Endothelial cell of umbilical vein (primary cell): ENCODE measurements around the gene PCED1B. TPM values are rescaled to one million over a fixed set of nuclear protein-coding genes. Genes with fewer than 3 reads are reported as not detected.

Experiments used
- BruUV-seq: library from RNA; stranded (reverse); fragments of 400-500 nt; replicated peaks from 2 replicates; lab custom pipeline; 2021; lab: Mats Ljungman, UMichigan
- CTCF ChIA-PET: fragments of 300-600, 350-600 bp; sonication (Branson Sonifier 250); formaldehyde crosslinking; loops from one replicate; lab custom pipeline; 2021; ENCODE audit warnings: antibody characterized with exemption, inconsistent platforms; lab: Charles Lee
- POLR2A ChIA-PET: fragments of 300-600, 350-600 bp; sonication (Branson Sonifier 250); formaldehyde crosslinking; loops from one replicate; lab custom pipeline; 2021; ENCODE audit warnings: antibody characterized with exemption, inconsistent platforms; lab: Charles Lee
- DNase-seq: peaks from one replicate; pipeline ENCODE4 v3.0.0-alpha.2; 2011; ENCODE audit warnings: low read depth, low spot score
- FAIRE-seq: peaks from 2 replicates; lab custom pipeline; 2011; peaks lifted over from hg19 to GRCh38; lab: Jason Lieb, UNC
- H2AFZ ChIP-seq: 2 replicates; pipeline ENCODE4 v1.6.0; 2012; ENCODE audit warnings: low read depth, low read length, control low read depth, inconsistent platforms
- H3K27ac ChIP-seq: 2 replicates; pipeline ENCODE4 v1.5.1; 2011; ENCODE audit warnings: low read depth, mild to moderate bottlenecking, control low read depth, low read length, moderate library complexity; ENCODE audit not compliant: insufficient read depth
- H3K27me3 ChIP-seq, 2 experiments: 2 replicates each; pipeline versions ENCODE4 v1.6.0 to v1.6.1; 2011; ENCODE audit warnings: low read length in 2 of 2, mixed read lengths in 1 of 2; ENCODE audit not compliant: control insufficient read depth in 2 of 2, insufficient read depth in 2 of 2
- H3K36me3 ChIP-seq, 2 experiments: 2 replicates in 1 of 2; 3 replicates in 1 of 2; pipeline ENCODE4 v1.5.1; 2011; ENCODE audit warnings: low read length in 2 of 2, mild to moderate bottlenecking in 1 of 2, moderate library complexity in 1 of 2; ENCODE audit not compliant: control insufficient read depth in 2 of 2, insufficient read depth in 2 of 2; ENCODE audit errors: extremely low read depth in 1 of 2
- H3K4me1 ChIP-seq: 3 replicates; pipeline ENCODE4 v1.5.1; 2011; ENCODE audit warnings: mild to moderate bottlenecking, low read length; ENCODE audit not compliant: control insufficient read depth, insufficient read depth; ENCODE audit errors: extremely low read depth
- H3K4me2 ChIP-seq: 2 replicates; pipeline ENCODE4 v1.6.1; 2011; ENCODE audit warnings: low read length, control low read depth, mixed read lengths; ENCODE audit not compliant: insufficient read depth
- H3K4me3 ChIP-seq, 3 experiments: fragments of 200-600 bp in 1 of 3; sonication (generic), shearing (Covaris generic) in 1 of 3; replicated peaks in 1 of 3; 2 replicates each; pipeline ENCODE4 v1.5.1; 2011 to 2016; ENCODE audit warnings: control low read depth in 3 of 3, low read length in 3 of 3, mild to moderate bottlenecking in 2 of 3, inconsistent platforms in 1 of 3, low read depth in 1 of 3, moderate library complexity in 1 of 3; ENCODE audit not compliant: insufficient read depth in 1 of 3
- H3K79me2 ChIP-seq: 2 replicates; pipeline ENCODE4 v1.6.0; 2012; ENCODE audit warnings: low read length, inconsistent platforms; ENCODE audit not compliant: control insufficient read depth, insufficient read depth
- H3K9ac ChIP-seq: replicated peaks from 2 replicates; pipeline ENCODE3; 2011; ENCODE audit warnings: low read length, control low read depth; ENCODE audit not compliant: insufficient read depth; ENCODE audit errors: extremely low read depth
- H3K9me1 ChIP-seq: replicated peaks from 3 replicates; pipeline ENCODE4 v1.6.0; 2011; ENCODE audit warnings: mild to moderate bottlenecking, low read length; ENCODE audit not compliant: control insufficient read depth, insufficient read depth; ENCODE audit errors: extremely low read depth
- H3K9me3 ChIP-seq: replicated peaks from 2 replicates; pipeline ENCODE4 v1.5.1; 2012; ENCODE audit warnings: low read length, inconsistent platforms; ENCODE audit not compliant: control insufficient read depth, insufficient read depth
- H4K20me1 ChIP-seq: replicated peaks from 2 replicates; pipeline ENCODE3; 2011; ENCODE audit warnings: mild to moderate bottlenecking, low read length; ENCODE audit not compliant: control insufficient read depth, insufficient read depth; ENCODE audit errors: extremely low read depth
- EZH2 ChIP-seq: IDR thresholded peaks from 2 replicates; pipeline ENCODE4 v1.6.1; 2012; ENCODE audit warnings: borderline replicate concordance, low read depth, mild to moderate bottlenecking, moderate library complexity, low read length, inconsistent platforms; ENCODE audit not compliant: severe bottlenecking
- FOS ChIP-seq: IDR thresholded peaks from 2 replicates; pipeline ENCODE4 v1.6.1; 2011; ENCODE audit warnings: mild to moderate bottlenecking, low read length, moderate library complexity, borderline replicate concordance; ENCODE audit not compliant: insufficient read depth
- GATA2 ChIP-seq: IDR thresholded peaks from 2 replicates; pipeline ENCODE4 v1.7.0; 2011; ENCODE audit warnings: low read depth, mild to moderate bottlenecking, moderate library complexity, mixed read lengths, low read length; ENCODE audit not compliant: insufficient read length, insufficient read depth
- JUN ChIP-seq: IDR thresholded peaks from 2 replicates; pipeline ENCODE4 v1.6.1; 2011; ENCODE audit warnings: borderline replicate concordance, low read depth; ENCODE audit not compliant: insufficient read length, insufficient read depth
- MYC ChIP-seq: IDR thresholded peaks from one replicate; pipeline ENCODE4 v1.6.1; 2011; ENCODE audit warnings: mild to moderate bottlenecking, low read depth, low read length
- POLR2A ChIP-seq: IDR thresholded peaks from 2 replicates; pipeline ENCODE4 v1.6.1; 2012; ENCODE audit warnings: low read depth, mild to moderate bottlenecking, control low read depth, low read length
- POLR2AphosphoS5 ChIP-seq: IDR thresholded peaks from 2 replicates; pipeline ENCODE4 v1.6.1; 2012; ENCODE audit warnings: low read depth, mild to moderate bottlenecking, control low read depth, low read length, moderate library complexity; ENCODE audit not compliant: insufficient read depth
- dilution Hi-C: fragments of 300-500 bp; cut with MboI; formaldehyde crosslinking; loops from one replicate; pipeline ENCODE4 v1.15.0; 2019; ENCODE audit warnings: low sequenced_read_pairs; ENCODE audit not compliant: extremely low pct_ligation_motif_present
- intact Hi-C: fragments of 100-400 bp; cut with micrococcal nuclease; formaldehyde crosslinking; loops from one replicate; pipeline ENCODE4 v1.10.0; 2022
- polyA plus RNA-seq, 4 experiments: library from polyadenylated mRNA; depleted of rRNA in 3 of 4; stranded (reverse) in 3 of 4; unstranded in 1 of 4; fragments of >200 nt; gene quantifications; 2 replicates each; pipeline versions ENCODE4 v1.2.1 to v1.2.3, GENCODE V29; 2011 to 2012; ENCODE audit warnings: missing spikeins in 1 of 4
- total RNA-seq: library from RNA; stranded (reverse); gene quantifications from 2 replicates; pipeline ENCODE4 v1.2.3, GENCODE V29; 2021
- TF ChIP-seq, protein P1 (sequence below), 2 donors: IDR thresholded peaks; 1 replicate in 1 of 2; 2 replicates in 1 of 2; pipeline ENCODE4 v1.5.1; 2011; ENCODE audit warnings: low read length in 2 of 2, mild to moderate bottlenecking in 2 of 2, moderate library complexity in 2 of 2, control low read depth in 1 of 2, inconsistent platforms in 1 of 2, low read depth in 1 of 2; ENCODE audit not compliant: insufficient read depth in 1 of 2; ENCODE audit errors: extremely low read depth in 1 of 2
- TF ChIP-seq, protein P2 (sequence below): IDR thresholded peaks from 2 replicates; pipeline ENCODE4 v1.6.1; 2011; ENCODE audit not compliant: insufficient read depth, insufficient read length

The PCED1B gene
- total and polyA plus RNA-seq, 2 donors (not counting 3 experiments of a cell fraction or from before 2014, with no cell fraction given): 1.7 to 2.6 TPM

DNA sequence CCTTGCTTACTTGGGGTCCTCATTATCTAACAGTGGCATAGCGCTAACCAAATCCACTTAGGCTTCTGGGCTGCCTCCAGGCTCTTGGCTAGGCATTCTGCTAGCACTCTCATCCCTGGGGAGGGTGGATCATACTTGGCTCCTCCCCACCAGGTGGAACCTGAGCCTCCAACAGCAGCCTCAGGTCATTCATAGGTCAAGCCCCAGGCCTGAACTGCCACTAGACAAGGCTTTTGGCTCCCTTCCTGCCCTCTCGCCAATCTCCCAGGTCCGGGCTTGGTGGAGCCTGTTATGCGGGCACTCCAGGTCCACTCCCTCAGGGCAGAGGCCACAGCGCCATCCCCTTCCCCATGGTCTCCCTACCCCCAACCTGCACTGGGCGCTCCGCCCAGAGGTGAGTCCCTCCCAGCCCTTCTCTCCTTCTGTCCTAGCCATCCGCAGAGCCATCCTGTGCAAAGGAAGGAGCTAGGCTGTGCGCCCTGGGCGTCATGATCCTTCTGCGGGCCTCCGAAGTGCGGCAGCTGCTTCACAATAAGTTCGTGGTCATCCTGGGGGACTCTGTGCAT is 155.2 kb downstream of the PCED1B start:
- Histone ChIP-seq H3K9me1 (no peaks in the 10 kb centered on the region), H3K27ac (no peak overlapping the region), H3K4me1 (peaks cover 6% of the 10 kb centered on the region), H3K4me2 (no peak overlapping the region), H3K36me3 (no peaks in the 10 kb centered on the region), H2AFZ (no peak overlapping the region), H3K79me2 (no peaks in the 10 kb centered on the region), H3K27me3 (no peaks in the 10 kb centered on the region), H4K20me1 (no peaks in the 10 kb centered on the region), H3K4me3 (no peak overlapping the region), H3K9me3 (no peaks in the 10 kb centered on the region), H3K9ac (no peak overlapping the region)
- BruUV-seq: no TSS peak
- dilution Hi-C loops: no loop called here
- DNase-seq (no peak), FAIRE-seq (no peak)
- TF ChIP-seq, protein P1, sequence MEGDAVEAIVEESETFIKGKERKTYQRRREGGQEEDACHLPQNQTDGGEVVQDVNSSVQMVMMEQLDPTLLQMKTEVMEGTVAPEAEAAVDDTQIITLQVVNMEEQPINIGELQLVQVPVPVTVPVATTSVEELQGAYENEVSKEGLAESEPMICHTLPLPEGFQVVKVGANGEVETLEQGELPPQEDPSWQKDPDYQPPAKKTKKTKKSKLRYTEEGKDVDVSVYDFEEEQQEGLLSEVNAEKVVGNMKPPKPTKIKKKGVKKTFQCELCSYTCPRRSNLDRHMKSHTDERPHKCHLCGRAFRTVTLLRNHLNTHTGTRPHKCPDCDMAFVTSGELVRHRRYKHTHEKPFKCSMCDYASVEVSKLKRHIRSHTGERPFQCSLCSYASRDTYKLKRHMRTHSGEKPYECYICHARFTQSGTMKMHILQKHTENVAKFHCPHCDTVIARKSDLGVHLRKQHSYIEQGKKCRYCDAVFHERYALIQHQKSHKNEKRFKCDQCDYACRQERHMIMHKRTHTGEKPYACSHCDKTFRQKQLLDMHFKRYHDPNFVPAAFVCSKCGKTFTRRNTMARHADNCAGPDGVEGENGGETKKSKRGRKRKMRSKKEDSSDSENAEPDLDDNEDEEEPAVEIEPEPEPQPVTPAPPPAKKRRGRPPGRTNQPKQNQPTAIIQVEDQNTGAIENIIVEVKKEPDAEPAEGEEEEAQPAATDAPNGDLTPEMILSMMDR (IDR thresholded peaks at IDR 0.05; ENCODE audit: extremely low read depth in 1 of 2, insufficient read depth in 1 of 2, low read depth in 1 of 2, low read length in 2 of 2): no peak
- TF ChIP-seq JUN: no peak
- no peak for TF ChIP-seq POLR2AphosphoS5
- no peak for TF ChIP-seq POLR2A
- no peak for TF ChIP-seq MYC
- TF ChIP-seq GATA2: no peak
- TF ChIP-seq EZH2: no peak
- TF ChIP-seq, protein P2, sequence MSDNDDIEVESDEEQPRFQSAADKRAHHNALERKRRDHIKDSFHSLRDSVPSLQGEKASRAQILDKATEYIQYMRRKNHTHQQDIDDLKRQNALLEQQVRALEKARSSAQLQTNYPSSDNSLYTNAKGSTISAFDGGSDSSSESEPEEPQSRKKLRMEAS: no peak
- TF ChIP-seq FOS: no peak
- ChIA-PET POLR2A (no interaction called here), CTCF (interaction anchor here (1.2 kb wide), 1 partner anchor 164 kb away, joined by 3 read pairs; no protein-coding TSS in a partner anchor)
- intact Hi-C loops: no loop called here
